Sigmoid colon (tissue), 3 donors: ENCODE data around the gene LHFPL2.

Experiments
- POLR2A ChIP-seq, 2 donors: fragments of 450-650 bp; IDR thresholded peaks; one replicate each; pipeline ENCODE4 v1.6.1; 2016; ENCODE audit warnings: antibody characterized with exemption in 2 of 2, mild to moderate bottlenecking in 2 of 2, moderate library complexity in 2 of 2
- TF ChIP-seq, protein P1 (sequence below), 4 experiments: fragments of 450-650 bp in 3 of 4; fragments of 200-600 bp in 1 of 4; IDR thresholded peaks; one replicate each; pipeline ENCODE4 v1.5.1; 2016 to 2019; ENCODE audit warnings: antibody characterized with exemption in 4 of 4, mild to moderate bottlenecking in 3 of 4, moderate library complexity in 2 of 4

DNA sequence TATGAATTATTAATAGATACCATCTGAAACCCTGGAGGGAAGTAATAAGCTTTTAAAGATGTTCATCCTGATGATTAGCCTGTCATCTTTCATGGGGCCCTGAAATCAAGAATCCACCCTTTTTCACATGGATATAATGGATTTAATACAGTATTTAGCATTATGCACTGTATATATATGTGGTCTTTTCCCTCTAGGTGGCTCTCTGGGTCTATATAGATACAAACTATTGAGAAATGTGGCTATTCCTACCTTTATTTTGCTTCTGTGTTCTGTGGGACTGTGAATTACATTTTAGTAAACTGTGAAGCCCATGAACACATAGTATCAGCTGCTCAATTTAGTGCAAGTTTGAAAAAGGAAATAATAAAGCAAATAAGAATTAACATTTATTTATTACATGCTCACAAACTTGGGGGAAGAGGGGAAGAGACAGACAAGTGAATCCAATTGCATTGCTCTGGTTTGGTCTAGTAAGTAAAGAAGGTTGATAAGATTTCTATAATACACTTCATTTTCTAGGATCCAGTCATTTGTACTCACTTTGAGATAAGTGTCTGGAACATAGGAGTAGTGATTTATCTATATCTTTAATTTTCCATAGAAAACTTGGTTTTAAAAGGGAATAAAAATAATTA lies 176.0 kb downstream of the LHFPL2 start:
- TF ChIP-seq POLR2A (IDR thresholded peaks at IDR 0.05): no peak
- TF ChIP-seq, protein P1, sequence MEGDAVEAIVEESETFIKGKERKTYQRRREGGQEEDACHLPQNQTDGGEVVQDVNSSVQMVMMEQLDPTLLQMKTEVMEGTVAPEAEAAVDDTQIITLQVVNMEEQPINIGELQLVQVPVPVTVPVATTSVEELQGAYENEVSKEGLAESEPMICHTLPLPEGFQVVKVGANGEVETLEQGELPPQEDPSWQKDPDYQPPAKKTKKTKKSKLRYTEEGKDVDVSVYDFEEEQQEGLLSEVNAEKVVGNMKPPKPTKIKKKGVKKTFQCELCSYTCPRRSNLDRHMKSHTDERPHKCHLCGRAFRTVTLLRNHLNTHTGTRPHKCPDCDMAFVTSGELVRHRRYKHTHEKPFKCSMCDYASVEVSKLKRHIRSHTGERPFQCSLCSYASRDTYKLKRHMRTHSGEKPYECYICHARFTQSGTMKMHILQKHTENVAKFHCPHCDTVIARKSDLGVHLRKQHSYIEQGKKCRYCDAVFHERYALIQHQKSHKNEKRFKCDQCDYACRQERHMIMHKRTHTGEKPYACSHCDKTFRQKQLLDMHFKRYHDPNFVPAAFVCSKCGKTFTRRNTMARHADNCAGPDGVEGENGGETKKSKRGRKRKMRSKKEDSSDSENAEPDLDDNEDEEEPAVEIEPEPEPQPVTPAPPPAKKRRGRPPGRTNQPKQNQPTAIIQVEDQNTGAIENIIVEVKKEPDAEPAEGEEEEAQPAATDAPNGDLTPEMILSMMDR (IDR thresholded peaks at IDR 0.05): no peak
